GM23338 (cell line): ENCODE data around the gene ARHGEF3. TPM values are rescaled to one million over a fixed set of nuclear protein-coding genes. Genes with fewer than 3 reads are reported as not detected.

Experiments used
- ATAC-seq: fragments of 200-7000 bp; cut with Tn5 transposase; 3 replicates; pipeline ENCODE4 v1.9.1; 2020
- DNase-seq: peaks from one replicate; pipeline ENCODE4 v3.0.0-alpha.2; 2015; ENCODE audit warnings: low spot score
- H2AFZ ChIP-seq: fragments of 200-600 bp; sonication (generic); 2 replicates; pipeline ENCODE4 v1.8.0; 2016; ENCODE audit warnings: antibody characterized with exemption, mild to moderate bottlenecking, moderate library complexity
- H3F3A ChIP-seq: fragments of 200-600 bp; sonication (generic); replicated peaks from 2 replicates; pipeline ENCODE4 v1.8.0; 2017; ENCODE audit warnings: antibody characterized with exemption, mixed run types, low read depth
- H3K27ac ChIP-seq: fragments of 200-600 bp; sonication (generic); 2 replicates; pipeline ENCODE4 v1.6.1; 2016; ENCODE audit warnings: low read depth
- H3K27me3 ChIP-seq: fragments of 200-600 bp; sonication (generic); 2 replicates; pipeline ENCODE4 v1.8.0; 2016; ENCODE audit warnings: mild to moderate bottlenecking, mixed run types, moderate library complexity; ENCODE audit not compliant: insufficient read depth
- H3K36me3 ChIP-seq: fragments of 200-600 bp; sonication (generic); 2 replicates; pipeline ENCODE4 v1.8.0; 2016; ENCODE audit warnings: mild to moderate bottlenecking; ENCODE audit not compliant: insufficient read depth
- H3K4me1 ChIP-seq: fragments of 200-600 bp; sonication (generic); 2 replicates; pipeline ENCODE4 v1.8.0; 2016; ENCODE audit warnings: mild to moderate bottlenecking, moderate library complexity; ENCODE audit not compliant: insufficient read depth
- H3K4me2 ChIP-seq: fragments of 200-600 bp; sonication (generic); 2 replicates; pipeline ENCODE4 v1.7.1; 2017; ENCODE audit warnings: mixed run types
- H3K4me3 ChIP-seq: fragments of 200-600 bp; sonication (generic); 2 replicates; pipeline ENCODE4 v1.6.1; 2016; ENCODE audit warnings: mixed run types
- H3K79me2 ChIP-seq: fragments of 200-600 bp; sonication (generic); replicated peaks from 2 replicates; pipeline ENCODE4 v1.8.0; 2017; ENCODE audit warnings: mild to moderate bottlenecking; ENCODE audit not compliant: insufficient read depth
- H3K9me2 ChIP-seq: fragments of 200-600 bp; sonication (generic); 2 replicates; pipeline ENCODE4 v1.8.0; 2017; ENCODE audit not compliant: insufficient read depth
- H4K20me1 ChIP-seq: fragments of 200-600 bp; sonication (generic); replicated peaks from 2 replicates; pipeline ENCODE4 v1.8.0; 2017; ENCODE audit warnings: mild to moderate bottlenecking; ENCODE audit not compliant: insufficient read depth
- H3K27ac Mint-ChIP-seq: 2 replicates; pipeline ENCODE4 v1.8.0; 2020; ENCODE audit warnings: inconsistent platforms, mild to moderate bottlenecking, moderate library complexity, mixed read lengths
- H3K27me3 Mint-ChIP-seq: 3 replicates; pipeline ENCODE4 v1.8.0; 2022; ENCODE audit warnings: low read depth, mild to moderate bottlenecking, moderate library complexity, mixed read lengths, inconsistent platforms; ENCODE audit not compliant: insufficient read depth, poor library complexity
- H3K36me3 Mint-ChIP-seq: 3 replicates; pipeline ENCODE4 v1.8.0; 2021; ENCODE audit warnings: low read depth, mild to moderate bottlenecking, inconsistent platforms, moderate library complexity, mixed read lengths
- H3K4me1 Mint-ChIP-seq: 3 replicates; pipeline ENCODE4 v1.8.0; 2020; ENCODE audit warnings: mild to moderate bottlenecking, inconsistent platforms, mixed read lengths
- H3K4me3 Mint-ChIP-seq: 3 replicates; pipeline ENCODE4 v1.8.0; 2021; ENCODE audit warnings: moderate library complexity, mild to moderate bottlenecking, inconsistent platforms, mixed read lengths
- H3K9me3 Mint-ChIP-seq: 3 replicates; pipeline ENCODE4 v1.8.0; 2020; ENCODE audit warnings: moderate library complexity, mild to moderate bottlenecking, inconsistent platforms, mixed read lengths
- CREB1 ChIP-seq: fragments of 250-450 bp; sonication (Bioruptor Pico); IDR thresholded peaks from 2 replicates; pipeline ENCODE4 v1.5.0; 2020; ENCODE audit warnings: low read depth, mild to moderate bottlenecking, moderate library complexity
- EZH2 ChIP-seq: fragments of 200-600 bp; sonication (generic); IDR thresholded peaks from one replicate; pipeline ENCODE4 v1.8.0; 2017; ENCODE audit warnings: antibody characterized with exemption, mild to moderate bottlenecking, low read depth; ENCODE audit not compliant: unreplicated experiment
- EZH2phosphoT487 ChIP-seq: fragments of 200-600 bp; sonication (generic); IDR thresholded peaks from one replicate; pipeline ENCODE4 v1.8.1; 2018; ENCODE audit warnings: antibody characterized with exemption; ENCODE audit not compliant: unreplicated experiment
- NANOG ChIP-seq: IDR thresholded peaks from 2 replicates; pipeline ENCODE4 v1.6.1; 2016; ENCODE audit warnings: antibody characterized with exemption, borderline replicate concordance
- POLR2AphosphoS5 ChIP-seq: IDR thresholded peaks from 2 replicates; pipeline ENCODE4 v1.6.1; 2016; ENCODE audit warnings: antibody characterized with exemption, low read depth
- ZNF114 ChIP-seq: fragments of 250-450 bp; sonication (Bioruptor Pico); IDR thresholded peaks from 2 replicates; pipeline ENCODE4 v1.5.0; 2020; ENCODE audit warnings: mild to moderate bottlenecking, moderate library complexity
- ZNF331 ChIP-seq: fragments of 250-450 bp; sonication (Bioruptor Pico); IDR thresholded peaks from 2 replicates; pipeline ENCODE4 v1.5.0; 2020; ENCODE audit warnings: low read depth, mild to moderate bottlenecking, moderate library complexity
- polyA plus RNA-seq: library from polyadenylated mRNA; unstranded; fragments of >200 nt; fragmentation: Nextera tagmentation; extraction: Ambion mirVana; gene quantifications from 2 replicates; pipeline ENCODE4 v1.2.1, GENCODE V29; 2016
- total RNA-seq: library from RNA; depleted of rRNA; stranded (reverse); fragments of >200 nt; shearing (Covaris generic); gene quantifications from 2 replicates; pipeline ENCODE4 v1.2.3, GENCODE V29; 2014
- TF ChIP-seq, protein P1 (sequence below): IDR thresholded peaks from 2 replicates; pipeline ENCODE4 v1.6.1; 2016; ENCODE audit warnings: antibody characterized with exemption
- TF ChIP-seq, protein P2 (sequence below), 2 experiments: fragments of 200-600 bp in 1 of 2; sonication (generic) in 1 of 2; conservative IDR thresholded peaks; 2 replicates each; pipeline versions ENCODE4 v1.5.1 to v1.6.1; 2016 to 2017; ENCODE audit warnings: antibody characterized with exemption in 2 of 2, low read depth in 2 of 2, mild to moderate bottlenecking in 2 of 2, moderate library complexity in 1 of 2

The ARHGEF3 gene
- total and polyA plus RNA-seq, 2 experiments from 2014 or later = 5.0 to 5.1 TPM

DNA sequence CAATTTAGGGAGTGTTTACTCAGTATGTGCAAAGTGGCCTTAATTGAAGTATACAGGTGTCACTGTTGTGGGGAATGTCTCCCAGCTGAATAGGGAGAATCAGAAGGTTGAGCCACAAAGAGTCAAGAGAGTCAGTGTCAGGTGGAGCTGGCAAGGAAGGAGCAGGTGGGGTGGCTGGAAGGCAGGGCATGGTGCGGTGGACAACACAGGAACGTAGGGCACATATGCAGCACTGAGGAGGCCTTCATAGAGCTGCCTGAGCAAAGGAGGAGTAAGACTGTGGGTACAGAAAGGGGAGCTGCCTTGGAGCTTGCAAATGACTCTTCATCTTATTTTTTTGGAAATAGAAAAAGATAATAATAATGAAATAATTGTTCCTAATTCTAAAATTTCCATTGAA is 20.0 kb downstream of the ARHGEF3 start:
- 0 out of 2 replicates have a peak, but pooled peaks cover 2% of the 10 kb centered on the region for H4K20me1 ChIP-seq
- H3K36me3 ChIP-seq = no peaks in the 10 kb centered on the region
- no peak overlapping the region for H3K4me3 ChIP-seq
- H3K9me2 ChIP-seq = no peaks in the 10 kb centered on the region
- H3K4me1 ChIP-seq = no peaks in the 10 kb centered on the region
- Mint-ChIP-seq H3K4me1 (peaks cover 10% of the 10 kb centered on the region), H3K27me3 (peaks cover 2% of the 10 kb centered on the region), H3K9me3 (no peaks in the 10 kb centered on the region), H3K4me3 (no peak overlapping the region), H3K36me3 (no peaks in the 10 kb centered on the region), H3K27ac (no peak overlapping the region)
- no peak overlapping the region for H3K27ac ChIP-seq
- H2AFZ ChIP-seq = no peak overlapping the region
- H3K27me3 ChIP-seq = no peaks in the 10 kb centered on the region
- no peaks in the 10 kb centered on the region for H3K79me2 ChIP-seq
- ATAC-seq (no peak), DNase-seq (no peak)
- H3F3A ChIP-seq = no peaks in the 10 kb centered on the region
- H3K4me2 ChIP-seq = no peak overlapping the region
- no peak for TF ChIP-seq EZH2phosphoT487
- TF ChIP-seq, protein P1, sequence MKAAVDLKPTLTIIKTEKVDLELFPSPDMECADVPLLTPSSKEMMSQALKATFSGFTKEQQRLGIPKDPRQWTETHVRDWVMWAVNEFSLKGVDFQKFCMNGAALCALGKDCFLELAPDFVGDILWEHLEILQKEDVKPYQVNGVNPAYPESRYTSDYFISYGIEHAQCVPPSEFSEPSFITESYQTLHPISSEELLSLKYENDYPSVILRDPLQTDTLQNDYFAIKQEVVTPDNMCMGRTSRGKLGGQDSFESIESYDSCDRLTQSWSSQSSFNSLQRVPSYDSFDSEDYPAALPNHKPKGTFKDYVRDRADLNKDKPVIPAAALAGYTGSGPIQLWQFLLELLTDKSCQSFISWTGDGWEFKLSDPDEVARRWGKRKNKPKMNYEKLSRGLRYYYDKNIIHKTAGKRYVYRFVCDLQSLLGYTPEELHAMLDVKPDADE = no peak
- TF ChIP-seq, protein P2, sequence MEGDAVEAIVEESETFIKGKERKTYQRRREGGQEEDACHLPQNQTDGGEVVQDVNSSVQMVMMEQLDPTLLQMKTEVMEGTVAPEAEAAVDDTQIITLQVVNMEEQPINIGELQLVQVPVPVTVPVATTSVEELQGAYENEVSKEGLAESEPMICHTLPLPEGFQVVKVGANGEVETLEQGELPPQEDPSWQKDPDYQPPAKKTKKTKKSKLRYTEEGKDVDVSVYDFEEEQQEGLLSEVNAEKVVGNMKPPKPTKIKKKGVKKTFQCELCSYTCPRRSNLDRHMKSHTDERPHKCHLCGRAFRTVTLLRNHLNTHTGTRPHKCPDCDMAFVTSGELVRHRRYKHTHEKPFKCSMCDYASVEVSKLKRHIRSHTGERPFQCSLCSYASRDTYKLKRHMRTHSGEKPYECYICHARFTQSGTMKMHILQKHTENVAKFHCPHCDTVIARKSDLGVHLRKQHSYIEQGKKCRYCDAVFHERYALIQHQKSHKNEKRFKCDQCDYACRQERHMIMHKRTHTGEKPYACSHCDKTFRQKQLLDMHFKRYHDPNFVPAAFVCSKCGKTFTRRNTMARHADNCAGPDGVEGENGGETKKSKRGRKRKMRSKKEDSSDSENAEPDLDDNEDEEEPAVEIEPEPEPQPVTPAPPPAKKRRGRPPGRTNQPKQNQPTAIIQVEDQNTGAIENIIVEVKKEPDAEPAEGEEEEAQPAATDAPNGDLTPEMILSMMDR (conservative IDR thresholded peaks at IDR 0.05; ENCODE audit: low read depth in 2 of 2) = no peak
- no peak for TF ChIP-seq ZNF331 (CRISPR knock-in tag)
- no peak for TF ChIP-seq CREB1
- no peak for TF ChIP-seq NANOG
- no peak for TF ChIP-seq POLR2AphosphoS5
- TF ChIP-seq ZNF114 (CRISPR knock-in tag) = no peak

DNA sequence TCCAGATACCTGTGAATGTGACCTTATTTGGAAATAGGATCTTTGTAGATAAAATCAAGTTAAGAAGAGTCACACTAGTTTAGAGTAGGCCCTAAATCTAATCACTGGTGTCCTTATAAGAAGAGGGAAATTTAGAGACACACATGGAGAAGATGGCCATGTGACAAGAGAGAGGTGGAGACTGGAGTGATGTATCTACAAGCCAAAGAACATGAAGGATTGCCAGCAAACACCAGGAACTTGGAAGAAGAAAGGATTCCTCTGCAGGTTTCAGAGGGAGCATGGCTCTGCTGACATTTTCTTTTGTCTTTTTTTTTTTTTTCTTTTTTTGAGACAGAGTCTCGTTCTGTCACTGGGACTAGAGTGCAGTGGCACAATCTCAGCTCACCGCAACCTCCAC is 20.8 kb downstream of the ARHGEF3 start:
- no peaks in the 10 kb centered on the region for H3K27me3 ChIP-seq
- Mint-ChIP-seq H3K36me3 (no peaks in the 10 kb centered on the region), H3K9me3 (no peaks in the 10 kb centered on the region), H3K27me3 (peaks cover 2% of the 10 kb centered on the region), H3K4me1 (peaks cover 10% of the 10 kb centered on the region), H3K27ac (no peak overlapping the region), H3K4me3 (no peak overlapping the region)
- H3K9me2 ChIP-seq = no peaks in the 10 kb centered on the region
- H3F3A ChIP-seq = no peaks in the 10 kb centered on the region
- no peak overlapping the region for H2AFZ ChIP-seq
- DNase-seq (no peak), ATAC-seq (no peak)
- no peaks in the 10 kb centered on the region for H3K79me2 ChIP-seq
- H3K4me2 ChIP-seq = no peak overlapping the region
- TF ChIP-seq, protein P2 (conservative IDR thresholded peaks at IDR 0.05; ENCODE audit: low read depth in 2 of 2) = no peak
- TF ChIP-seq EZH2 = no peak
- no peak overlapping the region for H3K27ac ChIP-seq
- peaks cover 2% of the 10 kb centered on the region; the same call in 1 of the 2 replicates for H4K20me1 ChIP-seq
- H3K4me3 ChIP-seq = no peak overlapping the region
- H3K36me3 ChIP-seq = no peaks in the 10 kb centered on the region
- no peaks in the 10 kb centered on the region for H3K4me1 ChIP-seq
